HL-60 (cell line): ENCODE measurements around the gene LPCAT1.

Experiments
- DNase-seq, 2 experiments: peaks; one replicate each; pipeline ENCODE4 v3.0.0-alpha.2; 2010 to 2020; ENCODE audit warnings: low read depth in 1 of 2, low spot score in 1 of 2
- H3K27ac ChIP-seq: fragments of 250-450 bp; sonication (Bioruptor Pico); replicated peaks from 2 replicates; pipeline ENCODE4 v1.5.1; 2020; ENCODE audit warnings: mild to moderate bottlenecking, moderate library complexity
- H3K27me3 ChIP-seq: fragments of 250-450 bp; sonication (Bioruptor Pico); 2 replicates; pipeline ENCODE4 v1.5.1; 2021; ENCODE audit warnings: mild to moderate bottlenecking, moderate library complexity; ENCODE audit not compliant: insufficient read depth, poor library complexity, severe bottlenecking
- H3K4me3 ChIP-seq: replicated peaks from 2 replicates; pipeline ENCODE4 v1.5.1; 2011; ENCODE audit warnings: mild to moderate bottlenecking, control low read depth, low read length; ENCODE audit not compliant: insufficient read depth
- GABPA ChIP-seq: IDR thresholded peaks from 2 replicates; pipeline ENCODE4 v1.6.1; 2012; ENCODE audit warnings: low read depth
- POLR2AphosphoS5 ChIP-seq: IDR thresholded peaks from 2 replicates; pipeline ENCODE4 v1.6.1; 2012; ENCODE audit warnings: low read depth
- SPI1 ChIP-seq: IDR thresholded peaks from 2 replicates; pipeline ENCODE4 v1.6.1; 2012; ENCODE audit warnings: low read depth, mild to moderate bottlenecking, borderline replicate concordance
- TF ChIP-seq, protein P1 (sequence below): IDR thresholded peaks from 2 replicates; pipeline ENCODE4 v1.6.1; 2012; ENCODE audit warnings: low read depth; ENCODE audit not compliant: insufficient replicate concordance
- TF ChIP-seq, protein P2 (sequence below): IDR thresholded peaks from one replicate; pipeline ENCODE4 v1.5.1; 2011; ENCODE audit warnings: low read length, control low read depth, inconsistent platforms; ENCODE audit not compliant: insufficient read depth

The LPCAT1 gene

GRCh38 chr5:1420211-1421195, 103.3 kb downstream of the LPCAT1 start:
- H3K27me3 ChIP-seq: no peaks in the 10 kb centered on the region
- DNase-seq: no peak

GRCh38 chr5:1419476-1420210, 104.1 kb downstream of the LPCAT1 start:
- no peaks in the 10 kb centered on the region for H3K27me3 ChIP-seq
- no peak for DNase-seq
- H3K4me3 ChIP-seq: no peak overlapping the region
- no peak for TF ChIP-seq GABPA
- TF ChIP-seq, protein P1, sequence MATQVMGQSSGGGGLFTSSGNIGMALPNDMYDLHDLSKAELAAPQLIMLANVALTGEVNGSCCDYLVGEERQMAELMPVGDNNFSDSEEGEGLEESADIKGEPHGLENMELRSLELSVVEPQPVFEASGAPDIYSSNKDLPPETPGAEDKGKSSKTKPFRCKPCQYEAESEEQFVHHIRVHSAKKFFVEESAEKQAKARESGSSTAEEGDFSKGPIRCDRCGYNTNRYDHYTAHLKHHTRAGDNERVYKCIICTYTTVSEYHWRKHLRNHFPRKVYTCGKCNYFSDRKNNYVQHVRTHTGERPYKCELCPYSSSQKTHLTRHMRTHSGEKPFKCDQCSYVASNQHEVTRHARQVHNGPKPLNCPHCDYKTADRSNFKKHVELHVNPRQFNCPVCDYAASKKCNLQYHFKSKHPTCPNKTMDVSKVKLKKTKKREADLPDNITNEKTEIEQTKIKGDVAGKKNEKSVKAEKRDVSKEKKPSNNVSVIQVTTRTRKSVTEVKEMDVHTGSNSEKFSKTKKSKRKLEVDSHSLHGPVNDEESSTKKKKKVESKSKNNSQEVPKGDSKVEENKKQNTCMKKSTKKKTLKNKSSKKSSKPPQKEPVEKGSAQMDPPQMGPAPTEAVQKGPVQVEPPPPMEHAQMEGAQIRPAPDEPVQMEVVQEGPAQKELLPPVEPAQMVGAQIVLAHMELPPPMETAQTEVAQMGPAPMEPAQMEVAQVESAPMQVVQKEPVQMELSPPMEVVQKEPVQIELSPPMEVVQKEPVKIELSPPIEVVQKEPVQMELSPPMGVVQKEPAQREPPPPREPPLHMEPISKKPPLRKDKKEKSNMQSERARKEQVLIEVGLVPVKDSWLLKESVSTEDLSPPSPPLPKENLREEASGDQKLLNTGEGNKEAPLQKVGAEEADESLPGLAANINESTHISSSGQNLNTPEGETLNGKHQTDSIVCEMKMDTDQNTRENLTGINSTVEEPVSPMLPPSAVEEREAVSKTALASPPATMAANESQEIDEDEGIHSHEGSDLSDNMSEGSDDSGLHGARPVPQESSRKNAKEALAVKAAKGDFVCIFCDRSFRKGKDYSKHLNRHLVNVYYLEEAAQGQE: no peak
- TF ChIP-seq SPI1: no peak
- no peak for TF ChIP-seq POLR2AphosphoS5
- TF ChIP-seq, protein P2, sequence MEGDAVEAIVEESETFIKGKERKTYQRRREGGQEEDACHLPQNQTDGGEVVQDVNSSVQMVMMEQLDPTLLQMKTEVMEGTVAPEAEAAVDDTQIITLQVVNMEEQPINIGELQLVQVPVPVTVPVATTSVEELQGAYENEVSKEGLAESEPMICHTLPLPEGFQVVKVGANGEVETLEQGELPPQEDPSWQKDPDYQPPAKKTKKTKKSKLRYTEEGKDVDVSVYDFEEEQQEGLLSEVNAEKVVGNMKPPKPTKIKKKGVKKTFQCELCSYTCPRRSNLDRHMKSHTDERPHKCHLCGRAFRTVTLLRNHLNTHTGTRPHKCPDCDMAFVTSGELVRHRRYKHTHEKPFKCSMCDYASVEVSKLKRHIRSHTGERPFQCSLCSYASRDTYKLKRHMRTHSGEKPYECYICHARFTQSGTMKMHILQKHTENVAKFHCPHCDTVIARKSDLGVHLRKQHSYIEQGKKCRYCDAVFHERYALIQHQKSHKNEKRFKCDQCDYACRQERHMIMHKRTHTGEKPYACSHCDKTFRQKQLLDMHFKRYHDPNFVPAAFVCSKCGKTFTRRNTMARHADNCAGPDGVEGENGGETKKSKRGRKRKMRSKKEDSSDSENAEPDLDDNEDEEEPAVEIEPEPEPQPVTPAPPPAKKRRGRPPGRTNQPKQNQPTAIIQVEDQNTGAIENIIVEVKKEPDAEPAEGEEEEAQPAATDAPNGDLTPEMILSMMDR: no peak
- no peak overlapping the region for H3K27ac ChIP-seq

More at GRCh38 chr5:1420211-1421195, 103.3 kb downstream of the LPCAT1 start:
- TF ChIP-seq SPI1 (no peak), POLR2AphosphoS5 (no peak), GABPA (no peak)
- TF ChIP-seq, protein P2: no peak
- TF ChIP-seq, protein P1: no peak
- no peak overlapping the region for H3K27ac ChIP-seq
- no peak overlapping the region for H3K4me3 ChIP-seq

DNA sequence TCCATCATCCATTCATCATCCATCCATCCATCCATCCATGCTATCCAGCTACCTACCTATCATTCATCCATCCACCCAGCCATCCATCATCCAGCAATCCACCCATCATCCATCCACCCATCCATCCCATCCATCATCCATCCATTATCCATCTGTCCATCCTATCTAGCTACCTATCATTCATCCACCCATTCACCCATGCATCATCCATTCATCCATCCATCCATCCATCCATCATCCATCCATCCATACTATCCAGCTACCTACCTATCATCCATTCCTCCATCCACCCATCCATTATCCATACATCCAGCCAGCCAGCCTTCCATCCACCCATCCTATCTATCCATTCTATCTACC, 104.9 kb downstream of the LPCAT1 start:
- Histone ChIP-seq H3K4me3 (no peak overlapping the region), H3K27ac (no peak overlapping the region), H3K27me3 (no peaks in the 10 kb centered on the region)
- no peak for TF ChIP-seq SPI1
- TF ChIP-seq POLR2AphosphoS5: no peak
- no peak for TF ChIP-seq GABPA
- TF ChIP-seq, protein P1: no peak
- TF ChIP-seq, protein P2: no peak
- no peak for DNase-seq
